HG03175 (cell line): ENCODE data around the gene GMPR2.

Source experiments
- ATAC-seq: cut with Tn5 transposase; IDR thresholded peaks from one replicate; pipeline ENCODE4 v1.9.1; 2021; ENCODE audit warnings: mild to moderate bottlenecking, moderate library complexity; ENCODE audit not compliant: unreplicated experiment

Gene GMPR2

GRCh38 chr14:24232645-24233537 is at the start of gene GMPR2:
TSS of gene GMPR2 (plus strand) at chr14:24232929. CDS start at chr14:24233254, 325 bp downstream.
- peak; percentile 46 for ATAC-seq

GRCh38 chr14:24183014-24183481 is 49.7 kb upstream of the GMPR2 start:
- ATAC-seq: no peak

DNA sequence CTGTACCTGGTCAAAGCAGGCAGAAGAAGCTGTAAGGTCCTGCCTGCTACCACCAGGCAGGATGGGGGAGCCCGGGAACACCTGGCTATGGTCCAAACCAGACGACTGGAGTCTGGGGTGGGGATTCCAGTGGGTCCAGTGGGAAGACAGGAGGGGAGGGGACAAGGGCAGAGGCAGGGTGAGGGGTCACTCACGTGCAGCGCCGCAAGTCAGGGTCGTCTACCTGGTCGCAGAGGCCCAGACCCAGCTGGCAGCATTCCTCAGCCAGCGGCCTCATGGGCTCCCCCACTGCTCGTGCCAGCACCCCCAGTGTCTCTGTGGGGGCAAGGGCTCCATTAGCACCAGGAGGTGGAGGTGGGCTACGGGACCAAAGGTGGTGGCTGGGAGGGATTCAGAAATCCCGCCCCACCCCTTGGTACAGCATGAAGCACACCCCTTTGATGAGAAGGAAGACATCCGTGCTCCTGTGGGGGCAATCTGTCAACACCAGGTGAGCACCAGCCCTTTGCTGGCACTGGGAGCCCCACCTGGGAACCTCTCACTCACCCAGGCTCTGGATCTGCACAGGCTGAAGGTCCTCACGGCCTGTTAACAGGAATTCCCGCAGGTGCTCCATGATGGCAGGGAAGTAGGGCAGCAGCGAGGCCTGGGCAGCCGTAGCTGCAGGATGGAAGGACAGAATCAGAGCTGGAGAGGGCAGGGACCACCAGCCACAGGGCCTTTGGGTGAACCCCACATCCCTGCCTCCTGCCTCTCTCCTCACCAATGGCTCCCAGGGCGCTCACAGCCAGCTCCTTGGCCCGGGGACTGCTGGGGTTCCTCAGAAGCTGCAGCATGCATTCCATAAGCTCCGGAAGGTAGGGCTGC is 48.4 kb upstream of the GMPR2 start:
- ATAC-seq: no peak

GRCh38 chr14:24185026-24185425 is 47.7 kb upstream of the GMPR2 start:
- ATAC-seq: no peak

GRCh38 chr14:24185741-24186140 is 47.0 kb upstream of the GMPR2 start:
- no peak for ATAC-seq

GRCh38 chr14:24186831-24187538 is 45.7 kb upstream of the GMPR2 start:
- ATAC-seq: no peak

DNA sequence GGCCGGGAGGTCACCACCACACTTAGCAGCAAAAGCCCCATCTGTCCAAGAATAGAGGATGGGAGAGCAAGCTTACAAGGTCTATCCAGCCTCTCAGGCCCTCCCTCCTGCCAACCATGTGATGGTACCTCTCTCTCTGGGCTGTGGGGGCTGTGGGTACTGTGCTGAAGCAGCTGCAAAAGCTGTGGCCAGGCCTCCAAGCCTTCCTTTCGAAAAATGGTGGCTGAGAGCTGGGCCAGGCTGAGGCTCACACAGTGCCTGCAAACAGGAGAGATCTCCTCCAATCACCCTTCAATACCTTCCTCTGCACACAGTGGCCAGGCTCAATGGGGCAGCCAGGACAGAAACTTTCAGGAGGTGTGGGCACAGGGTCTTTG is 45.2 kb upstream of the GMPR2 start:
- ATAC-seq: no peak

DNA sequence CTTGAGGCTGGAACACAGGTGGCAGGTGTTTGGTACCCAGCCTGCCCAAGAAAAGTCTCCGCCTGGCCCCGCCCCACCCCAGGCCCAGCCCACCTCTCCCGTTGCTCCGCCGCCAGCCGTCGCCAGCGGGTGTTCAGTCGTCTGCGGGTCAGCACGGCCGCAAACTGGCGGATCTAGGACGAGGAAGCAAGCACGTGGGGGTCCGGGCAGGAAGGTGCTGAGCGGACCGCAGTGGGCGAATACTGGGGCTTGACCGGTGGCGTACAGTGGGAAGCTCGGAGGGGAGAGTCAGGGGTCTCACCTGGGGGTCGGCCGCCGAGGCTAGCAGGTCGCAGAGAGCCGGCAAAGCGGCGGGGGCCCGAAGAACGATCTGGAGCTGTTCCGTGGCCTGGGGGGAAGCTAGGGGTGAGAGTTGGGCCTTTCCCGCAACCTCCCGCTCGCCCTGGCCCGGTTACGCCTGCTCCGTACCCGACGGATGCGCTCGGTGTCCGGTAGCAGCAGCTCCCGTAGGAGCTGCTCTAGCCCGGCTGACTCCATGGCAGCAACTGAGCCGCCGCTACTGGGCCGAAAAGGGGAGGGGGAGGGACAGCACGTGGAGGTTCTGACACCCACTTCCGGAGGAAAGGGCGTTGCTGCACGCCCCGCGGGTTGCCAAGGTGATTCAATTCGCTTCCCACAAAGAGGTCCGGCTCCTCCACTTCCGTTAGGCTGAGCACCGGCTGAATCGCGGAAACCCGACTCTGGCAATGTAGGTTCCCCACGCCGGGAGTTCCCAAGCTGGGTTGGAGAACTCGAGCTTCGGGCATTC is 44.3 kb upstream of the GMPR2 start, which contains the start of gene IPO4:
Gene IPO4, minus strand, starts transcription at position 566 of the 808 bp plus-strand sequence. Its CDS starts 29 bp downstream, at position 537.
- ATAC-seq: peak; percentile 88

GRCh38 chr14:24189059-24189375 is 43.7 kb upstream of the GMPR2 start:
- ATAC-seq: no peak

- no peak for ATAC-seq
Measured at GRCh38 chr14:24189460-24189859, 43.3 kb upstream of the GMPR2 start.

DNA sequence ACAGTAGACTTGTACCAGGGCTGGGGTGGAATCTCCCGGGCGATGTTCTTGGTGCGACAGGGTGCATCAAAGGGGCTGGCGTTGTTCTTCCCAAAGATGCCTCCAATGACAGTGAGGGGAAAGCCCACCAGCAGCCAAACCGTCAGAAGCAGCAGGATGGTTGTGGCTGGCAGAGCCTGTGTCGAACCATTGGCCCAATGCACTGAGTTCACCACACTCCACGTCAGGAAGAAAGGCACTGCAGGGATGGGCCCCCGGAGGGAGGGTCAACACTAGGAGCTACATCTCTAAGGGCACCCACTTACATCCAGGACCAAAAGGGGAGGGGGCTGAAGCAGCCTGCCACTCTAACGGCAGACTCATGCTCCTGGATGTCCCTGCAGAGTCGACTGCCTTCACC is 42.3 kb upstream of the GMPR2 start:
- ATAC-seq: no peak

DNA sequence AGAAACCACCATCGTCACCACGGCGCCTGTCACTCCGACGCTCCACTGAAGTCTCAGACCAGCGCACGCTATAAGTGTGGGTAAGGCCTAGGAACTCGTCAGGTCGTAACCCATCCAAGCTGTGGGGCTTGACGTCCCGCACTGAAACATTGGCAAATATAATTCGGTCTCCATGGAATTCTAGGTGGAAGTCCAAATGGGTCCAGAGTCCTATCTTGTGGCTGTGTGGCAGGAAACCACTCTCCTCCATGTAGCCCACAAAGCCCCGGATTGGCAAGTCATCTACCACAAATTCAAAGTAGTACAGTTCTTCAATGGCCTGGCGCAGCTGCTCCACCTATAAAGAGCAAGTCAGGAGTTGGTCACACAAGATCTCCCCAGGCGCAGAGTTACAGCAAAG is 39.8 kb upstream of the GMPR2 start:
- ATAC-seq: no peak

DNA sequence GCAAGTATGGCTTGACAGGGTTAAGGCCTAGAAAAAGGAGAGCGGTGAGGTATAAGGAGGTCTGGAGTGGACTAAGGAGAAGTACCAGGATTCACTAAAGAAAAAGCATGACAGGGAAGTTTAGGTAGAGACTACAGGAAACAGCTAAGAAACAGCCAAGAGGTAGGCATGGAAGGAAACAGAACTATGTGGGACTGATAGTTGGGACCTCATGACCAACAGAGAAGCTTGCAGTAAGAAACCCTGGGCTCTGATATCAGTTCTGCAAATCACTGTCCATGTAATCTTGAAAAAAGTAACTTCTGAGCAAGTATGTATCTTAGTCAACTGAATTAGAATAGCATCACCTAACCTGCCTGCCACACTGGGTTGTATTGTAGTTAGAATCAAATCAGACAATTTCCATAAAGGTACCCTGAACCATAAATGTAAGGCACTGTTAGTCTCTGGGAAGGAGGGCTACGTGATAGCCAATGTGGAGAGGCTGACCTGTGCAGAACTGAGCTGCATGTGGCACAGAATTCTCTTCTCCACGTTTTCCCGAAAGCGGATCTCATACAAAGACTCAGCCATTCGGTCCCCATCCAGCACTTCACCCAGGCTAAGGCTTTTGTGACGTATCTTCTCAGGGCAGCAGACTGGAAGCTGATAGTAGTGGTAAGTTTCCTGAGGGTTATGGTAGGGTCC is 38.4 kb upstream of the GMPR2 start:
- ATAC-seq: no peak

DNA sequence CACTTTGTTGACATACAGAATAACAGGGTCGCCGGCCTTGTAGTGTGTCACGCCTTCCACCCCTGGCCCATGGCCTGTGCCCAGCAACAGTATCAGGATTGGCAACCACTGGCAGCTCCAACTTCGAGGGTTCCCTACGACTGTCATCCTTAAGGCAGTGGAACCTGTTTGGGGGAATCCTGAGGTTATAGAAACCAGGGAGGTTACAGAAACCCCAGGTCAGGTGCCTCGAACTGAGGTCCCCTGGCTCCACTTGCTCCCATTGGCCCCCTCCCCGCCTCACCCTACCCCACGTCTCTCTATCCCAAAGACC is 37.9 kb upstream of the GMPR2 start:
- ATAC-seq: no peak

DNA sequence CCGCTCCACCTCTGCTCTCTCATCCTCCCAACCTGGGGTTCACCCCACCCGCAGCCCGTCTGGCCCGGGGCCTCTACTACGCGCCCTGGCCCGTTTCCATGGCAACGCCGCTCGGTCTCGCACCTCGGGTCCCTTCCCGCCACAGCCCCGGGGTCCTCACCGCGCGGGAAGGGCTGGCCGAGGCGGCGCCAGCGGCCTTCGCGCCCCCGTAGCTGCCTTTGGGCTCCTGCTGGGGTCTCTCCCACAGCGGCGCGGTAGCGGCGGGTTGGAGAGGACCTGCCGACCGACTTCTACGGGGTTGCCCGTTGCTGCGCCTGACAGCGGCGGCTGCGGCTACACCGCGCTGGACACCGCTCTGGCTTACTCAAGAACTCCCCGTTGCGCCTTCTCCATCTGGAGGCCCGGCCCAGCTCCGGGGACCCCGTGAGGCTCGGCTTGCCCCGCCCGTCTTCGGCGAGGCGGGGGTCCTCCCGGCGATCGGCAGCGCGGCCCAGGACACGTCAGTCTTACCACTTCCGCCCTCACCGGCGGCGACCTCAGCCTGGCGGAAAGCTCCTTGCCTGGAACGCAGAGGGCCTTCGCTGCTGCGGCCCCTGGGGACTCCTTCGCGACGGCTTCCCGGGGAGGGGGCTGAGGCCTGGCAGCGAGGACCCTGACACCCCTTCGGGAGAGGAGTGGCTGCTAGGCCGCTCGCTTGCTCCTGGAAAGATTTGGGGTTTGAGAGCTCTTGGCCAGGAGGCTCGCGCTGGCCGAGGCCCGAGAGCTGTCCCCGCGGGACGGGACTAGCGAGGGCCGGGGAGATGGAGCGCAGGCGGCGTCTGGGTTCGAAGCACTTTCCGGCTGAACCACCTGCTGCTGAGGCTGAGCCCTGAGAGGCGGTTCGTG is 37.3 kb upstream of the GMPR2 start, which contains the start of gene TM9SF1:
Gene TM9SF1, minus strand, starts transcription at position 256 of the 885 bp plus-strand sequence. CDS start 422 bp downstream, outside the sequence.
- ATAC-seq: peak; percentile 83

DNA sequence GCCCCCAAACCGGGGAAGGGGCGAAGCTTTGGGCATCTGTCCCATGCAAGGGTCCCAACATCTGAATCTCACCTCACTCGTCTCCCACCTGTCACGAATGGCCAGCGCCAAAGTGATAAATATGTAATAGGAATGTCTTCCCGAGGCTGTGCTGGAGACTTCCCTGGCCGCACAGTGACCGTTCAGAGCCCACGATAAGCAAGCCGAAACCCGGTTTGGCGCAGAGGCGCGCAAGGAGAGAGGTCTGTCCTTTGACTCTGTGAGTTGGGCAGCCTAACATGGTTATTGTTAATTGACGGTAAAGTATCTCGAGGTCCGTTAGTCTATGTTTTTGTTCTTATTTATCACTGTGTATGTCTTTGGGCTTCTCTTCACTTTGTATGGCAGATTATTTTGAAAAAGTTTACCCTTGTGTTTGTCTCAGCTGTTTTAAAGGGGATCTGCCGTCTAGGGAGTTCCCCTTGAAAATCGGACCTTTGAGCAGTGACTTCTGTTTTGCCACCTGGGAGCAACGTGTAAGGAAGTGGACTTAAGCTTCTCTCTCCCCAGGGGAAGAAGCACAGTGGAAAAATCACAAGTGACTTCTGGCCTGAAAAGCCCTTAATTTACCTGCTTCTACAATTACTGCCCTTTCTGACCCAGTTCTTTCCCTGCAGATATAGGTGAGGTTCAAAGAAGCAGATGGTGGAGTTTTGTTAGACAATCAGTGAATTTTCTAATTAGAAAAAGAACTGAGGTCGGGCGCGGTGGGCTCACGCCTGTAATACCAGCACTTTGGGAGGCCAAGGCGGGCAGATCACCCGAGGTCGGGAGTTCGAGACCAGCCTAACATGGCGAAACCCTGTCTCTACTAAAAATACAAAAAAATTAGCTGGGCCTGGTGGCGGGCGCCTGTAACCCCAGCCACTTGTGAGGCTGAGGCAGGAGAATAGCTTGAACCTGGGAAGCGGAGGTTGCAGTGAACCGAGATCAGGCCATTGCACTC is 36.4 kb upstream of the GMPR2 start:
- peak; percentile 11 for ATAC-seq

DNA sequence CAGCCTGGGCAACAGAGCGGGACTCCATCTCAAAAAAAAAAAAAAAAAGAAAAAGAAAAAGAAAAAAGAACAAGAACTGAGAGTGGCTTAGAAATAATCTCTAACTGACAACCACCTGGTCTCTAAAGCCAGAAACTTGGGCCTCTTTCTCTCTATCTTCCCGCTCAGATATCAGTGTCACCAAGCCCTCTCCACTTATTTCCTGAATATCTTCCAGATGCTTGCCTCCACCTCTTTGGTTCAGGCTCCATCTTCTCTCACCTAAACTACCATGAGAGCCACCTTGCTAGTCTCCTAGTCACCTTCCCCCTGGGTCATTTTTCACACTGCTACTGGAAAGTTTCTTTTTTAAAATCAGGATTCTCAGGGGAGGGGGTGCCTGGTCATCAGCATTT is 35.7 kb upstream of the GMPR2 start:
- ATAC-seq: no peak
